Breast epithelium (tissue), 4 donors: ENCODE measurements around the gene ATRN. TPM values are rescaled to one million over a fixed set of nuclear protein-coding genes. Genes with fewer than 3 reads are reported as not detected.

Experiments
- DNase-seq, 2 donors: peaks; one replicate each; pipeline ENCODE4 v3.0.0-alpha.2; 2019; ENCODE audit warnings: low spot score in 2 of 2
- H3K27ac ChIP-seq, 2 donors: fragments of 200-600 bp; sonication (generic) in 1 of 2; one replicate each; pipeline ENCODE4 v1.5.1; 2016 to 2019; ENCODE audit warnings: mild to moderate bottlenecking in 1 of 2
- H3K27me3 ChIP-seq, 2 donors: fragments of 200-600 bp; sonication (generic) in 1 of 2; one replicate each; pipeline versions ENCODE4 v1.5.1 to v1.6.0; 2017 to 2019; ENCODE audit warnings: control low read depth in 1 of 2, mild to moderate bottlenecking in 1 of 2
- H3K36me3 ChIP-seq: fragments of 200-600 bp; one replicate; pipeline ENCODE4 v1.5.1; 2019
- H3K4me1 ChIP-seq, 2 donors: fragments of 200-600 bp; sonication (generic); one replicate each; pipeline ENCODE4 v1.5.1; 2016 to 2019; ENCODE audit warnings: control low read depth in 1 of 2
- H3K4me3 ChIP-seq, 3 donors: fragments of 200-600 bp; sonication (generic); 1 replicate in 2 of 3; 2 replicates in 1 of 3; pipeline ENCODE4 v1.5.1; 2016 to 2019; ENCODE audit warnings: mild to moderate bottlenecking in 3 of 3, moderate library complexity in 2 of 3
- H3K9me3 ChIP-seq, 2 donors: fragments of 200-600 bp; sonication (generic) in 1 of 2; one replicate each; pipeline ENCODE4 v1.5.1; 2016 to 2019; ENCODE audit warnings: control low read depth in 1 of 2
- CTCF ChIP-seq, 3 donors: fragments of 450-650 bp; IDR thresholded peaks; one replicate each; pipeline ENCODE4 v1.5.1; 2016 to 2017; ENCODE audit warnings: antibody characterized with exemption in 3 of 3, mild to moderate bottlenecking in 3 of 3, moderate library complexity in 3 of 3
- POLR2A ChIP-seq: fragments of 450-650 bp; IDR thresholded peaks from one replicate; pipeline ENCODE4 v1.6.1; 2016; ENCODE audit warnings: antibody characterized with exemption, mild to moderate bottlenecking, moderate library complexity
- POLR2AphosphoS5 ChIP-seq, 3 donors: sonication (generic); formaldehyde crosslinking; IDR thresholded peaks; one replicate each; pipeline ENCODE4 v1.6.1; 2017; ENCODE audit warnings: antibody characterized with exemption in 3 of 3
- intact Hi-C: fragments of 100-400 bp; cut with DNase I; formaldehyde crosslinking; loops from one replicate; pipeline ENCODE4 v1.15.1; 2023; ENCODE audit warnings: low total_unique reads
- total RNA-seq, 3 donors: library from RNA; depleted of rRNA; stranded (reverse); fragments of >200 nt; gene quantifications; one replicate each; pipeline ENCODE4 v1.1.0, GENCODE V29; 2016

The ATRN gene
- total RNA-seq, 3 donors from 2014 or later = 26.5 to 35.6 (median 32.3) TPM

- intact Hi-C loops = no loop called here
- H3K36me3 ChIP-seq = no peaks in the 10 kb centered on the region
- H3K4me1 ChIP-seq = no peaks in the 10 kb centered on the region
- no peak overlapping the region for H3K27ac ChIP-seq
- H3K9me3 ChIP-seq = no peaks in the 10 kb centered on the region
- TF ChIP-seq POLR2A (no peak), POLR2AphosphoS5 (IDR thresholded peaks at IDR 0.05) (no peak), CTCF (IDR thresholded peaks at IDR 0.05) (no peak)
- DNase-seq = no peak
- H3K27me3 ChIP-seq = no peaks in the 10 kb centered on the region
- no peak overlapping the region for H3K4me3 ChIP-seq
Measured at GRCh38 chr20:3459881-3460307, 10.9 kb upstream of the ATRN start.

DNA sequence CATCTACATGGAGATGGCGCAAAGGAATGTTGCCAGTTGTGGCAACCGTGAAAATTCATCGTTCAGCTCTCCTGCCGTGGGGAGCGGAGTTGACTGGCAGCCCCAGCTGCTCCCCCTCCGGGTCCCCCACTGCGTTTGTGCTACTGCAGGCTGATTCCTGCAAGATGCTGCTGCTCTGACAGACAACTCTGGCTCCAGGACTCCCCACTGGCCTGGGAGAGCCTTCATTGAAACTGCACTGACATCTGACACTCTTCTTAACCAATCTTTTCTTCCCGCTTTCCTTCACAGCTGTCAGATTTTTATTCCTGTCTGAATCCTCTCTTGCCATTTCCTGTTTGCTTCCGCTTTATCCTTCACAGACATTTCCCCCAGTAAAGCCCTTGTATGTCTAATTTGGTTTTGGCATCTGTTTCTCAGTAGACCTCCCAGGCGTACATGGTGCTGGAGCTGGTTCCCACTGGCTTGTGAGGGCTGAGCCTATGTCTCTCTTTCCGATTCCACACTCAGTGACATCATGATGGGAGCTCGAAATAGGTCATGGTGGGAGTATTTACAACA, 9.5 kb upstream of the ATRN start:
- intact Hi-C loops = no loop called here
- no peaks in the 10 kb centered on the region for H3K36me3 ChIP-seq
- no peak overlapping the region for H3K4me3 ChIP-seq
- no peak overlapping the region for H3K27ac ChIP-seq
- no peaks in the 10 kb centered on the region for H3K4me1 ChIP-seq
- H3K27me3 ChIP-seq = no peaks in the 10 kb centered on the region
- DNase-seq = no peak
- H3K9me3 ChIP-seq = no peaks in the 10 kb centered on the region
- no peak for TF ChIP-seq POLR2A
- no peak for TF ChIP-seq CTCF (IDR thresholded peaks at IDR 0.05)
- no peak for TF ChIP-seq POLR2AphosphoS5 (IDR thresholded peaks at IDR 0.05)

DNA sequence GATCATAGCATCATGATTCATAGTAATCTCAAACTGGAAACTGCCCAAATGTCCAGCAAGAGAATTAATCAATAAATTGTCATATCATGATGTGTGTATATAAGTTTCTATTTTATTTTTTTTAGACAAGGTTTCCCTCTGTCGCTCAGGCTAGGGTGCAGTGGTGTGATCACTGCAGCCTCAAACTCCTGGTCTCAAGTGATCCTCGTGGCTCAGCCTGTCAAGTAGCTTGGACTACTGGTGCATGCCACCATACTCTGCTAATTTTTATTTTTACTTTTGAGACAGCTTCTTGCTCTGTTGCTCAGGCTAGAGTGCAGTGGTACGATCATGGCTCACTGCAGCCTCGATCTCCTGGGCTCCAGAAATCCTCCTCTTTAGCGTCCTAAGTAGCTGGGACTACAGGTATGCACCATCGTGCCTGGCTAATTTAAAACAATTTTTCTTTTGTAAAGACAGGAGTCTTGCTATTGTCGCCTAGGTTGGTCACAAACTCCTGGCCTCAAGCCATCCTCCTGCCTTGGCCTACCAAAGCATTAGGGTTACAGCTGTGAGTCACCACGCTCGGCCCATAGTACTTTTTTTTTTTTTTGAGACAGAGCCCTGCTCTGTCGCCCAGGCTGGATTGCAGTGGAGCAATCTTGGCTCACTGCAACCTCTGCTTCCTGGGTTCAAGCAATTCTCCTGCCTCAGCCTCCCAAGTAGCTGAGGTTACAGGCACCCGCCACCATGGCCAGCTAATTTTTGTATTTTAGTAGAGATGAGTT, 8.7 kb upstream of the ATRN start:
- no peak for TF ChIP-seq CTCF (IDR thresholded peaks at IDR 0.05)
- no peak for TF ChIP-seq POLR2A
- TF ChIP-seq POLR2AphosphoS5 (IDR thresholded peaks at IDR 0.05) = no peak
- Histone ChIP-seq H3K9me3 (no peaks in the 10 kb centered on the region), H3K27ac (no peak overlapping the region), H3K4me3 (no peak overlapping the region), H3K4me1 (no peaks in the 10 kb centered on the region), H3K36me3 (no peaks in the 10 kb centered on the region), H3K27me3 (no peaks in the 10 kb centered on the region)
- DNase-seq = no peak
- intact Hi-C loops = no loop called here

DNA sequence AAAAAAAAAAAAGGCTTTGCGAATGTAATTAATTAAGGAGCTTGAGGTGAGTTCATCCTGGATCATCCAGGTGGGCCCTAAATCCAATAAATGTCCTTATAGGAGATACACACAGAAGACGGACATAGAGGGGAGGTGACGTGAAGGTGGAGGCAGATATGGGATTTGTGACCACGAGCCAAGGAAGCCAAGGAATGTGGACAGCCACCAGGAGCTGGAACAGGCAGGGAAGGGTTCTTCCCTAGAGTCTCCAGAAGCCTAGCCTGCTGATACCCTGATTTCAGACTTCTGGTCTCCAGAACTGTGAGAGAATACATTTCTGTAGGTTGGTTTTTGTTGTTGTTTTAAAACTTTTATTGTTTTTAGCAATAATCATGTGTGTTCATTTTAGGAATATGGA, 6.7 kb upstream of the ATRN start:
- Histone ChIP-seq H3K27ac (no peak overlapping the region), H3K4me1 (no peaks in the 10 kb centered on the region), H3K27me3 (no peaks in the 10 kb centered on the region), H3K36me3 (no peaks in the 10 kb centered on the region), H3K9me3 (no peaks in the 10 kb centered on the region), H3K4me3 (no peak overlapping the region)
- no peak for TF ChIP-seq POLR2A
- TF ChIP-seq POLR2AphosphoS5 (IDR thresholded peaks at IDR 0.05) = no peak
- TF ChIP-seq CTCF (IDR thresholded peaks at IDR 0.05) = no peak
- DNase-seq = no peak
- intact Hi-C loops = no loop called here

DNA sequence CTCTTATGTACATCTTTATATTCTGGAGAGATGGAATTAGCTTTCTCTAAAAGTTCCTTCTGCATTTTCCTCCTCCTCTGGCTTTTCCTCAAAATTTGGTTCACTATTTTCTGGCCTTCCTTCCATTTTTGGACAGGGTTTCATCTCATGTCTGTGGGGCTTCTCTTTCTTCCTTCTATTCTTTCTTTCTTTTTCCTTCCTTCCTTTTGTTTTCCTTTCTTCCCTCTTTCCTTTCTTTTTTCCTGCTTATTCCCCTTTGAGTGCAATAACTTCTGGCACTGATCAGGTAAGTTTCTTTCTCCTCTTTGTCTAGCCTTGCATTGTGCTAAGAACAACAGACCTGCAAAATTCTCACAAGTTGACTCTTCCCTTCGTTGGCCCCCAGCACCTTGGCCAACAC, 5.5 kb upstream of the ATRN start:
- TF ChIP-seq POLR2A (no peak), CTCF (IDR thresholded peaks at IDR 0.05) (no peak), POLR2AphosphoS5 (IDR thresholded peaks at IDR 0.05) (no peak)
- no peak overlapping the region for H3K4me3 ChIP-seq
- intact Hi-C loops = no loop called here
- no peaks in the 10 kb centered on the region for H3K27me3 ChIP-seq
- H3K4me1 ChIP-seq = no peaks in the 10 kb centered on the region
- no peaks in the 10 kb centered on the region for H3K9me3 ChIP-seq
- H3K27ac ChIP-seq = no peak overlapping the region
- no peaks in the 10 kb centered on the region for H3K36me3 ChIP-seq
- no peak for DNase-seq
